ENCODE measurements around the gene PTPRM.

PTPRM gene

DNA sequence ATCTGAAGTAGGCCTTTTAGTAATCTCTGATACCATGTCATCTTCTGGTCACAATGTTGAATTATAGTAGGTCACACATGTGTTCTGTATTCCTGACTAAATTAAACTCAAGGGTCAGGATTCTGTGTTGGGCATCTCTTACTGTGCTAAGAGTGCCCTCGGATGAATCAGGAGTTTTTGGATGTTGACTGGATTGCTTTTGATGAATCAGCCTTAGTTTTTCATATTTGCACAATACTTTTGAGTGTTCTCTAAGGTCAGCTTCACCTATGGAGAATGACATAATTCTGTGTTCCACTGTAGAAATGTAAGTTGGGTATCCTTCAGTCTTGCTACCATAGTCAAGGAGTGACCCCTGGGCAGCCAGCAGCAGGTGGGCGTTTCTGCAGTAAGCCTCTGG is 190.1 kb downstream of the PTPRM start:
- no peak for DNase-seq (ENCODE audit: low read depth)

DNA sequence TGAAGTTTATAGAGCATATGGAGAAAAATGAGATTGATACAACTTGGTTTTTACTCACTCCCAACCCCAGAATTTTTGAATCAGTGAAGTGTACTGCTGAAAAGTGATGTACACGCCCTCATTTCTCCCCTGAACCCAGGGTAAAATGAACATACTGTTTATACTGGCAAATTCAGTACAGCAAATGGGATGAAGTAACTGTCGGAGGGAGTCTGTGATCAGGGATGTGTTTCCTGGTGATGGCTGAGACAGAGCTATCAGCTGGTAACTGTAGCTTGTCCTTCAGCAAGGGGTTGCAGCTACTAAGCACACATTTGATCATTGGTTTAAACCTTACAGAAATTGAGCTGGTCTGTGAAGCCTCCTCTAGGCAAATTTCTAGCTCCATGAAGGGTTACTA is 191.6 kb downstream of the PTPRM start:
- no peak for DNase-seq (ENCODE audit: low read depth)

DNA sequence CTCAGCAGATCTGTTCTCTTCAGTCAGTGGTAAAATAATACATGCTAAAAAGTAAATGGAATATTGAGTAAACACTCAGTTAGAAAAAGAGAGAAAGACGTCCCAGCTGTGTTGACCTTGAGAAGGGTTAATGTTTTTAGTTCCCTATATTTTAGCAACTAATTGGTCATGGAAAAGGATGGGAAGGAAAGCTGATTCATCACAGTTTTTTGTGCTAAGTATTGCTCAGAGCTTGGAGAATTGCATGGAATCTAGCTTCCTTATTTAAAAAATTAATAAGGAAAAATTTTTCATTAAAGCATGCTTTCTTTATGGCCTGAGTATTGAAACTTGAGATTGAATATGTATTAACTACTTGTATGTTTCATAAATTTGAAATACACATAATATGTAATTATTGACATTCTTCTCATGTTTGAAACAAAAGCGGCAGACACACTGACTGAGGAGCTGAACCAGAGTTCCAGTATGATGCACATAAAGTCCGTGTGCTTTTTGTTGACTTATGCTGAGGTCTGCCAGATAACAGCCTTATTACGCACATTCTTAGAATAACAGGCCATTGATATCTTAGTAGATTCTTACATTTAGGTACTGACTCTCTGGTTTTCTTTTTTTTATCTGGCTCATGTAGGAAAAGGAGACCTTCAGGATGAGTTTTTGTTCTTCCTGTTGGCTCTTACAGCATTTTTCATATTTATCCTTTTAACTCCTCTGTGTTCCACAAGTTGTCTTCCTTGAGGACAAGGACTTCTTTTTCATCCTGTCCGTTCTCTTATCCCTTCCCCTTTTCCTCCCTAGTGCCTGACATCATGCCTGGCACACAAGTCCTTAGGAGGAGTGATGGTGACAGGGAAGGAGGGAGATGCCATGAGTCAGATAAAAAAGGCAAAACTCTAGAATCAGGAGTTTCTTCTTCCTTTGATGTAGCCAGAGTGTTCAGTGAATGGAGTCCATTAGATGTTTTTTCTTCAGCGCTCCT is 194.1 kb downstream of the PTPRM start:
- DNase-seq (ENCODE audit: low read depth) = no peak

DNA sequence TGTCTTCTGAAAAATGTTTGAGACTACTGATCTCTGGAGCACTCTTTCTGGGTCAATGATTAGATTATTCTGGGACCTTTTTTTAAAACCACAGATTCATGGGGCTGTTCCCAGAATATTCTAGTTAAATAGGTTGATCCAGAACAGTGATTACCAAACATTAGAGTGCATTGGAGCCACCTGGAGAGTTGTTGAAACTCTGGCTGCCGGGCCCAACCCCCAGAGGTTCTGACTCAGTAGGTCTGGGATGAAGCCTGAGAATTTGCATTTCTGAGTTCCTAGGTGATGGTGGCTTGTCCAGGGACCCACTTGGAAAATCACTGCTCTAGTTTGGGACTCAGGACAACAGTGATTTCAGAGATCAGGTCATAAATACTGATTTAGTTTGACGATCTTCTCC is 197.3 kb downstream of the PTPRM start:
- DNase-seq (ENCODE audit: low read depth) = no peak

DNA sequence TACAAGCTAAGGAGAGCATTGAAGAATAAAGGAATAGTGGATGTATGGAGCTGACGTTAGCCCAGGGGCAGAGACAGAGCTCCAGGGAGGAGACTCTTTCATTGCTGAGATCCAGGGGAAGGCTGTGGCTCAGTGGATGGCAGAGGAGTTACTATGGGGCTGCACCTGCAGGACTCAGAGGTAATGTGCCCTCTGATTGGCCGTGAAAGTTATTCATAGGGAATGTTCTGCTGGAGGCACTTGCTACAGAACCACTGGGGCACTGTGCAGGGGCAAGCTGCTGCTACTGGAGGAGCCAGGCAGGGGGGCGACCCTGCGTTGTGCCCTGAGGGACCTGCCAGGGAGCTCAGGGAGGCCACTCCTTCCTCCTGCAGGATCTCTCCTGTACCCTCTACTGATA is 199.2 kb downstream of the PTPRM start:
- no peak for DNase-seq (ENCODE audit: low read depth)

DNA sequence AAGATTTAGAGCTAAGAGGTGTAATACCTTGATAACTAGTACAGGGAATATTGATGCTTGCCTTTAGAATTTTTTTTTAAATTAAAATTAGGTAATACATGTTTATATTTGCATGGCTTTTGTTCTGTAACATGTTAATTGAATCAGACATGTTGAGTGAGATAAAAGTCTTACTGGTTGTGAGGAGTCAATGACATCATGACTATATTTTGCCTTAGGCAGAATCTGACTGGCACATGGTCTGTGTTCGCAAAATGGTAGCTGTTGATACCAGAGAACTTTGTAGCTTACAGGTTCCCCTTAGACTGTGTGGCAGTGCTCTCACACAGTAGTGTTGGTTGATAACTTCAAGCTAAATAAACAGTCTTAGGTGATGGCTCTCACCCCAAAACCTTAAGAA is 199.7 kb downstream of the PTPRM start:
- DNase-seq (ENCODE audit: low read depth) = no peak

DNA sequence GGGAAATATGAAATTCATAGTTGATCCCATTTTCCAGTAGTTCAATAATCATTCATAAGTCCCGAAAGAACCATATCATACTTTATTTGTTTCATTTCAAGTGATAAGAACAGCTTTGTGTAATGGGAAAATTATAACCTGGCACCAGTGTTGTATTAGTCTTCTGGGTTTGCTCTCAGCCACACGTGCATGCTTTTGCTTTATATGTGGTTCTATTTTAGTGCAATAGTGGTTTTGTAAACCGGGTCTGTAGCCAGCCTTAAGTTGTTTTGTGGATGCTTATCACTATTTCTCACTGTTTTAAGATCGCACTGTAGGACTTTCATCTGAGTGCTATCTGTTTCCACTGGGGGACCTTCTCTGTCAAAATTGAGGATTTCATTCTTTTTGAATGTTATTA is 203.8 kb downstream of the PTPRM start:
- no peak for DNase-seq (ENCODE audit: low read depth)

DNA sequence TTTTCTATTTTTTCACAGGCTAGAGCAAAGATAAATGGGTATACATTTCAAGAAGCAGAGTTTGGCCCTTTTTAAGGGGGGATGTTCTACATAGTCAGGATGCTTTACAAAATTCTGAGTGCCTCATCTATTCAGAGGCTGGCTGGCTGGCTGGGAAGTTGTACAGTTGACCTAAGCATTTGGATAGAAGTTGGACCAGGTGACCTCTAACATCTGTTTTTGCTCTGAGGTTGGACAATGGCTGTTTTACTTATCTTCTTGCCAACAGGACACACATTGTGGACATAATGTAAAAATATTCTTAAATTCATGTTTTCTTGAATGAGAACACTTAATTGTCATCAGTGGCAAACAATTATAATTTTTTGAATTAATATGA is 205.4 kb downstream of the PTPRM start:
- DNase-seq (ENCODE audit: low read depth) = no peak

DNA sequence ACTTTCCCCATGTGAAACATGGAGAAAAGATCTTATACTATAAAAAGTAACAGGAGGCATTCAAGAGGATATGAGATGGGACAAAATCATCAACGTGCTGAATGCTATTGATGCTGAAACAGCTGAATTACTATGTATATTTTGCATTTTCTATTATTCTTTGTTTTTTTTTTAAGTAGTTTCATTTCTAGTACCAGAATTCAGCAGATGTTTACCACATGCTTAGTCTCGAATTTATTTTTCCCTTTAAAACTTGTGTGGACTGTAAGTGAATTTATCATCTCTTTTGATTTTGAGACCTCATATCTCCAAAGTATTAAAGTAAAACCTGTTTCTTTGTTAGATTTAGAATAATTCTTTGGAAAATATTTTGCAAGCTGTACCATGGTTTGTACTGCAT is 205.8 kb downstream of the PTPRM start:
- no peak for DNase-seq (ENCODE audit: low read depth)

DNA sequence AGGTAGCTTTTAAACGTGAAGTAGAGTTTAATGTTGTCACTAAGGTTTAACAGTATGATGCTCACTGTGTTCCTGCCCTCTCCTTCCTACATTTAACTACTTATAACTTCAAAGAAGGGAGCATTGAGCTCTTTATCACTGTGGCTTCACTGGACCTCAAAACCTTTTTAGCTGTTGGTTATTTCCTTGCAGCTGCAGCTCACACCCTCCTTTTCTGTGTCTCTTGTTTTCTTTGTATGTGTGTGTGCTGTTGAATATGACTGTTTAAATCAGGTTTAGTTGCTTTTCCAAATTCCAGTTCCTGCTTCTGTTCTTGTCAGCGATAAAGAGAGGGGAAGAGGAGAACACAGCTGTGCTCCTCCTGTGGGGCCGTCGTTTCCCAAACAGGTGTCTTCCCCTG is 208.0 kb downstream of the PTPRM start:
- no peak for DNase-seq (ENCODE audit: low read depth)

DNA sequence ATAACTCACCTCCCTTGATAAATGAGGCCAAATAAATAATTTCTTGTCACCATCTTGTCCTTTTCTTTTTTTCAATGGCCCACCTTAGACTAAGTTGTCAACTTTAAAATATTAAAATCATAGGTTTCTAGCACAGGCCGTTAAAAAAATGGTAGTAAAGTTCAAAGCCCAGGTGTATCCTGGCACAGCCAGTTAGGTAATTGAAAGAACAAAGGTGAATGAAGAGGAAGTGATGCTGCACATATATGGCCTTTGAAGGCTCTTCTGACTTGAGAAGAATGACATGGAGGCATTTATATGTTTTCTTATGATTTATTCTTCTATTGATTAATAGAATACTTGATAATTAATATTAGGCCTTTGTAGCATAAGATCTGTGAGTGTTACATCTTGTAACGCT is 208.7 kb downstream of the PTPRM start:
- no peak for DNase-seq (ENCODE audit: low read depth)

DNA sequence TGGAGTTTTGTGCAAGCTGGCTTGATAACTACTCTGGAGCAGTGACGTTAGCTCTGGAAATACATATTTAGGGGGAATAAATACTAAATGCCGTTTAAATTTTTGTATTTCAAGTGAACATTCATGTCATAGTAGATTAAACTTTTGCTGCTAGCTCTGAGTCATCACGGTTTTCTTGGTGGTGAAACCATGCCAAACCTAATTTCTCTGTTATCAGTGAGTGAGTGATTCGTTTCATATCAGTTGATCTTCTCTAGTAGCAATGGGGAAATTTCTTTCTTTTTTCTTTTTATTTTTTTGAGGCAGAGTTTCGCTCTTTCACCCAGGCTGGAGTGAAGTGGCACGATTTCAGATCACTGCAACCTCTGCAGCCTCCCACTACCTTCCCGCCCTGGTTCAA is 211.1 kb downstream of the PTPRM start:
- no peak for DNase-seq (ENCODE audit: low read depth)

DNA sequence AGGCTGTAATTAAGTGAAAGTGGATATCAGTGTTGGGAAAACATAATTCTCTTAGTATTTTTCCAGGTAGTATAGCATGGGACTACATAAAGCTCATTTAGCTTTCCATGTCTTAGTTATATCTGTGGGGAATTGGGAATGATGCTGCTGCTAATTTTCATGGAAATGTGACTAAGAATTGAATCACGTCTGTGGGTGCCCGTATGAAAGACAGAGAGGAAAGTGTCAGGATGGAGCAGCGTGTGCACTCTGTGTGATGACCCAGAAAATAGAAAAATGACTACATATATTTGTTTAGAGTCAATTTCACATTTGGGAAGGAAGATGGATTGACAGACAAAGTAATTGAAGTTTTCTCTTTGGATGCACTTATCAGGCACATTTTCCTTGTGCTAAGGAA is 212.1 kb downstream of the PTPRM start:
- DNase-seq (ENCODE audit: low read depth) = no peak

DNA sequence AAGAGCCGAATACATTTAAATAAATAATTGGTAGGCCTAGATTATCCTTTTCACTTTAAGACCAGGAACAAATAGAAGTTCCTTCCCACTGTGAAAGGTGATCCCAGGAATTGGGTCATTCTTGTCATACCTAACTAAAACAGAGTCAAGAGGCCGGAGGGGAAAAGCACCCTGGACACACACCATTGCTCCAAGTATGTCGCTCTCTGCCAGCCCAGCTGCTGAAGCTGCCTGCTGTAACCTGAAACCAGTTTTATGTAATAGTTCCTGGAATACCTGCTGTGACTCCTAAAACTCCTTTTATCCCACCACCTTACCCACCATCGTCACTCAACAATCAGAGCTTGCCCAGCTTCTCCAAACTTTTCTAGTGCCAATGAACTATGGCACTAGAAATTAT is 217.1 kb downstream of the PTPRM start:
- no peak for DNase-seq (ENCODE audit: low read depth)

DNA sequence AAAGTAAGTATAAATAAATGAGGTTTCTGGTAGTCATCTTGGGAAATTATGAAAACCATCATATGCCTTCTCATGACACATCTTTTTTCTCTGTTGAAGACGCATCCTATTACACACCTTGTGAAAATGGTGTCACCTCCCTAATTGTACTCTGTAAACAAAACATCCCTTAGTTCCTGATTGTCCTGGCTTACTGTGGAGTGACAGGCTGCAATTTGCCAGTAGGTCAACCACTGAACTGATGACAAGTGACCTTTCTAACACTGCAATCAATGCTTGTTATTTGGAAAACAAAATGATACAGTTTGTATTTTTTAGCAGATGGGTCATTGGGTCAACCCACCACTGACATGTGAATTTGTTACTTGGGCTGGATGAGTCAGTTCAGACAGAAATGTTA is 219.5 kb downstream of the PTPRM start:
- no peak for DNase-seq (ENCODE audit: low read depth)

DNA sequence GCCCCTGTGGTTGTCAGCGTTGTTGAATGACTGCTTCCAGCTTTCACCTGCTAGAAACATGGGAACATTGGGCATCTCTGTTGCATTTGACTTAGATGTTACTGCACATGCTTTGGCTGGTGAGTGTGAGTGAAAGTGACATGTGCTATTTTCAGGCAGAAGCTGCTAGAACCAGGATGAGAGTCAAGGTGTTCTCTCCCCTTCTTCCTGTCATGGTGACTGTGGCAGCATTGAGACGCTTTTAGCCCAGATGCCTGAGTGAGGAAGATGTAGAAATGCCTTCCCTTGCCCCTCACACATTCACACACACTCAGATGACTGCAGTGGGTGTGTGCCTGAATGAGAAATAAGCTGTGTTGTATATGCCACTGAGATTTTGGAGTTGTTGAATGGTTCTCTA is 220.2 kb downstream of the PTPRM start:
- no peak for DNase-seq (ENCODE audit: low read depth)

DNA sequence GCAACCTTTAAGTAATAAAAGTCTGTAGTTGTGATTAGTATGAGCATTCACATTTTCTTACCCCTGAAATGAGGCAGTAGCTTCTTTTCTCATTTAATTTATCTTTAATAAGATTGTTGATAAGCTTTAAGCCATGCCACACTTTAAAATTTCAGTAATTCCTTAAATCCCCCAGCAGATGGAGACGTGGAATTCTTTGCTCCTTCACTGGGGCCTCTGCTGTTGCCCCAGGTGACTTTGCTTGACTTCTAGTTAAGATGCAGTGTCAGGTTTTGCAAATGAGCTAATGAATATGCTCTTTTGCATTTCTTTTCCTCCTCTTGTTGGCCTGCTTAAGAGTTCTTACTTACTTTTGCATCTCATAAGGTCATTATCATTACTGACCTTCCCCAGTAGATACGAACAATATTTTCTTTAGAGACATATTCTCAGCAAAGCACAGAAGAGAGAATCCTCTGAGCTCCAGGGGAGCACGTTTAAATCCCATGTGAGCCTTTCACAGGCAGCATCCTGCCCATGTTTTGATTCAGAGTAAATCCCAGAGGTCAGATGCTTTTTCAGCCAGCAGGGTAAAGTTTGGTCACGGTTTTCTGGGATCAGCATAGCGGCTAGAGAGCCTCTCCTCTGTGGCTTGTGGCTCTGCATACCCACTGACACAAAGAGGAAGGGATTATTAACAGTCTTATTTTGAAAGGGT is 222.9 kb downstream of the PTPRM start:
- no peak for DNase-seq (ENCODE audit: low read depth)

DNA sequence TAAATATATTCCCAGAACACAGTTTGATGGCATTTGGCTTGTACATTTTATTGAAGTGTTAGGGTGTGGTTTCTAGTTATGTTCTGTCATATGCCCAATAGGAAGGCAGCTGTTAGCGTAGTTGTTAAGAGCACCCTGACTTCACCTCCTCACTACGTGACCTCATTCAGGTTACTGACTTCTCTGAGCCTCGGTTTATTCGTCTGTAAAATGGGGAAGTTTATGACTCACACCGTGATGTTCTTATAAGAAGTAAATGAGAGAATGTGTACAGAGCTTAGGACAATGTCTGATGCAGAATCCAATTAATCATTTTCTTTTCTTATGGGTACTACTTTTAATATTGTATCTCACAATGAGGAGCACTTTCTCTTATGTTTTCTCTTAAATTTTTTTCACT is 226.0 kb downstream of the PTPRM start:
- no peak for DNase-seq (ENCODE audit: low read depth)

DNA sequence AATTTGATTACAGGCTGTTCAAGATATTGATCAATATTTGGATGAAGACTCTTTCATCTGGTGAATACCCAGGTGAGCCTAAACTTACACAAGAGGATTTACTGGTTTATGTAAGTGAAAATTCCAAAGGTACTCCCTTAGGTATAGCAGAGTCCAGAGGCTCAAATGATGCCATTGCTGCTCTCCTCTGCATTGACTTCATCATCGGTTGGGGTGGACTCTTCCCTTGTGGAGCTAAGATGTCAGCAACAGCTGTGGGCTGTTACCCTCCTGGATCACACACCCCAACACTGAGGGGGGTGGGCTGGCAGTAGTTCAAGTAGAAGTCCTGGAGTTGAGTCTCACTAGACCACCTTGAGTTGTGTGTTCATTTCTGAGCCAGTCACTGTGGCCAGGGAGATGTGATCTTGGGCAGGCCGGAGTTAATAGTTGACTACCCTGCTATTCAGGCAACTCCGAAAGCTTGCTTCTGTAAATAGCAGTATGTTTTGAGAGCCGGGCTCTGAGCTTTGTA is 236.9 kb downstream of the PTPRM start:
- no peak for DNase-seq (ENCODE audit: low read depth)

DNA sequence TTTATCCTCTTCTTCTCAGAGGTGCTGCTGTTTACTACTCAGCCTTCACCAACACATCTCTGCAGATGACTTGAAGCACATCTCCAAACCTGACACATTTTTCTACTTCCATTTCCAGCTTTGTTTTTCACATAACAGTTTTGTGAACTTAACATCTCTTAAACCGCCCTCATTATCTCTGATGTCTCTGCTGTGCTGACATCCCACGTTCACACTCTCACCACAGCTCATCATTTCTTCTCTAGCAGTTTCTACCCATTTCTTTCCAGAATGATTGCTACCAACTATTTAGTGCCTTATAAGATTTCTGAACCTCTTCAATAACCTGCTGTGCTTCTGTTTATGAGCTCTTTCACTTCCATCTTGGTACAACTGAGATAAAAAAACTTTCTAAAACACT is 238.0 kb downstream of the PTPRM start:
- no peak for DNase-seq (ENCODE audit: low read depth)

DNA sequence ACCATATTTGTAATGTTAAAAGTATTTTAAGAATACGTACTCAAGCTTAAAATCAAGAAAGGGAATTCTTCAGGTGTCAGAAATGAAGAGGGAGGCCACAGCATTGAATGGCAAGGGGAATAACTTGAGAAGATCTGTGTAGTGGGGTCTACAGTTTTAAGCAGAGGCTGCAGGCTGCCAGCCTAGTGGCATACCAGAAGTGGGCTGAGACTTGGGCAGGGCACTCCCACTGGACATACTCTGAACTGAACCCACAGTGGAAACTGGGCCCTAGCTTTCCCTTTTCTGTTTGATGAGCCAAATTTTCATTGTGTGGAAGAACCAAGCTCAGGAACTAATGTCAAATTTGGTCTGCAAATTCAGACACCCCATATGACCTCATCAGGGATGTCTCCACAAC is 238.8 kb downstream of the PTPRM start:
- DNase-seq (ENCODE audit: low read depth) = no peak

DNA sequence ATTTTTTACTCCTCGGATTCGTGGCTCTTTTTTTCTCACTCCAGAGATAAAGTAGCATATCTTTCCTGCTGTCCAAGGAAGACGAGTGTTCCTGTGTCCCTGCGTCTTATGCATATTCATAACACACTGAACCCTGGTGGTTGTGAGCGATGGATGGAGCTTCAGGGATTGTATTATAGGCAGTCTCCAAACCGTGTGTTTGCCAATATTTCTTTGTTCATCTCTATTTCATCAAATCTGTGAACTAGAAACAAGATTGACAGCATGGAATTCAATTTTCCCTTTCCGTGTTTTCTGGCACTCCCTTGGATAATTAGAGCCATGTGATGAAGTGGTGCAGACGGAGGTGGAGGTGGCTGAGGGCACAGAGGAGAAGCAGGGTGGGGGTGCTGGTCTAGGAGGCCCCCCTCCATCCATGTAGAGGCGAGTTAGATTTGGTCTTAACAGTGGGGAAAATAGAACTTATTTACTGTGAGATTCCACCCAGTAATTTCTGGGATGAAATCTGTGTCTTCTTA is 240.9 kb downstream of the PTPRM start:
- no peak for DNase-seq (ENCODE audit: low read depth)

DNA sequence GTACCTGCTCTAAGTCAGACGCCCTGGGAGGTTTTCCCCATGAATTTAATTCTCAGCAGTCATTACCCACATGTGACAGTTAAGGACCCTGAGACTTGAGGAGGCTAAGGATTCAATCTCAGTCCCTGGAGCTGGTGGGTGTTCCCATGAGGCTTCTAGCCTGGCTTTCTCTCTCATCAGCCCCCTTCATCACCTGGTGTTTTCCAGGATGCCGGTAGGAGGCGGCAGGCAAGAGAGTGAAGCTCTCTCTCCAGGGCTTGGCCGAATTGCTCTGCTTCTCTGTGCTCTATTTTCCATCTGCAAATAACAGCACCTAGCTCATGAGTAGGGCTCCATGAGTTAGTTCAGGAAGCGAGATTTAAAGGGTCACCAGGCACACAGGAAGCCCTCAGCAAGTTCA is 241.9 kb downstream of the PTPRM start:
- DNase-seq (ENCODE audit: low read depth) = no peak

All from stimulated activated CD4-positive, alpha-beta T cell treated with anti-CD3 and anti-CD28 coated beads, Interleukin-2, amount 100 ng/mL, for 4 hours (primary cell).